Measurements from ENCODE around the gene LIPG.

The LIPG gene

GRCh38 chr18:49608366-49609255, 46.8 kb downstream of the LIPG start:
- peak overlapping the region; percentile 49; the same call in 1 of the 2 replicates for H3K27ac ChIP-seq
- CTCF ChIA-PET, result no interaction called here
- peak; percentile 4 for DNase-seq (ENCODE audit: low spot score)
- POLR2A ChIA-PET (ENCODE audit: low non-redundant PET), result interaction anchor here (0.7 kb wide), 1 partner anchor 46 kb away, joined by 3 read pairs; no protein-coding TSS in a partner anchor
- TF ChIP-seq CTCF (conservative IDR thresholded peaks at IDR 0.05; ENCODE audit: low read depth), result no peak

GRCh38 chr18:49609256-49610021, 47.6 kb downstream of the LIPG start:
- H3K27ac ChIP-seq, result peak overlapping the region; percentile 67; the same call in 1 of the 2 replicates
- ChIA-PET CTCF (interaction anchor here (0.7 to 1.0 kb wide), 2 partner anchors 11 to 35 kb away, joined by 3 to 4 read pairs; no protein-coding TSS in a partner anchor), POLR2A (ENCODE audit: low non-redundant PET) (interaction anchor here (0.7 kb wide), 1 partner anchor 46 kb away, joined by 3 read pairs; no protein-coding TSS in a partner anchor)
- DNase-seq (ENCODE audit: low spot score), result peak; percentile 42
- no peak for TF ChIP-seq CTCF (conservative IDR thresholded peaks at IDR 0.05; ENCODE audit: low read depth)

- POLR2A ChIA-PET (ENCODE audit: low non-redundant PET), result no interaction called here
- DNase-seq (ENCODE audit: low spot score), result peak; percentile 46
- H3K27ac ChIP-seq, result peak overlapping the region; percentile 67; the same call in 1 of the 2 replicates
- TF ChIP-seq CTCF (conservative IDR thresholded peaks at IDR 0.05; ENCODE audit: low read depth), result no peak
- CTCF ChIA-PET, result interaction anchor here (0.7 to 1.0 kb wide), 2 partner anchors 11 to 35 kb away, joined by 3 to 4 read pairs; no protein-coding TSS in a partner anchor
Measured at GRCh38 chr18:49610022-49610445, 48.2 kb downstream of the LIPG start.

- ChIA-PET CTCF (no interaction called here), POLR2A (ENCODE audit: low non-redundant PET) (no interaction called here)
- H3K27ac ChIP-seq, result no peak overlapping the region
- DNase-seq (ENCODE audit: low spot score), result no peak
- no peak for TF ChIP-seq CTCF (conservative IDR thresholded peaks at IDR 0.05; ENCODE audit: low read depth)
Measured at GRCh38 chr18:49611316-49611715, 49.5 kb downstream of the LIPG start.

- DNase-seq (ENCODE audit: low spot score), result no peak
- no peak for TF ChIP-seq CTCF (conservative IDR thresholded peaks at IDR 0.05; ENCODE audit: low read depth)
- POLR2A ChIA-PET (ENCODE audit: low non-redundant PET), result no interaction called here
- no peak overlapping the region for H3K27ac ChIP-seq
- CTCF ChIA-PET, result no interaction called here
Measured at GRCh38 chr18:49612515-49613033, 50.7 kb downstream of the LIPG start.

- no peak for DNase-seq (ENCODE audit: low spot score)
- no peak overlapping the region for H3K27ac ChIP-seq
- no peak for TF ChIP-seq CTCF (conservative IDR thresholded peaks at IDR 0.05; ENCODE audit: low read depth)
- ChIA-PET POLR2A (ENCODE audit: low non-redundant PET) (no interaction called here), CTCF (no interaction called here)
Measured at GRCh38 chr18:49613141-49613640, 51.3 kb downstream of the LIPG start.
